Endothelial cell of hepatic sinusoid (primary cell): Measurements from ENCODE around the gene NEU1.
"Not testable (repeated sequence)": the region's sequence is repeated elsewhere in the genome, so short reads cannot be mapped to it uniquely, and the experiment has no call there.

ENCODE experiments used
- in situ Hi-C: cut with HindIII; loops from 2 replicates; pipeline ENCODE4 v1.10.0; 2017; ENCODE audit warnings: low sequenced_read_pairs

Gene NEU1

DNA sequence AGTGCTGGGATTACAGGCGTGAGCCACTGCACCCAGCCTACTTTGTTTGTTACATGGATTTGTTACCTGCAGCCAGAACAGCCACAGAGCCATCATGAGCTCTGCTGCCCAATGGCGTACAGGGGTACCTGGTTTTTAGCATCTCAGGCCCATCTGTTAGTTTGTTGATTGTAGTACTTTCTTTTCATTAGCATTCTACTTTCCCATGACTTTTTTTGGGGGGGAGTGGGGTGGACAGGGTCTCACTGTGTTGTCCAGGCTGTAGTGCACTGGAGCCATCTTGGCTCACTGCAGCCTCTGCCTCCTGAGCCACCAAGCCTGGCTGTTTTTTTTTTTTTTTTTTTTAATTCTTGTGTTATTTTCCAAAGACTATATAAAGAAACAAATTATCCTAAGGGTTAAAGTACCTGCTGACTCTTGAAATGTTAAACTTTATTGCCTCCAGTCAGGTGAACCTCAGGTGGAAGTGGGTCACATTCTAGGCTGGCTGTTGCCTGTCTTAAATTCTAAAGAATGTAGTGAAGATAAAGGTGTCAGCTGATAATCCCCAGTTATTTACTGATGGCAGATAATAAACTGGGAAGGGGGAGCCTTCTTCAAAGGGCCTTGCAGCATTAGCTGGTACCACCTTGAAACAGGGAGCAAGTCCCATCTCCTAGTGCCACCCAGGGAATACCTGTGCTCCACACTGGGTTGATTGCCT, 15.2 kb downstream of the NEU1 start:
- in situ Hi-C loops, result no loop called here

DNA sequence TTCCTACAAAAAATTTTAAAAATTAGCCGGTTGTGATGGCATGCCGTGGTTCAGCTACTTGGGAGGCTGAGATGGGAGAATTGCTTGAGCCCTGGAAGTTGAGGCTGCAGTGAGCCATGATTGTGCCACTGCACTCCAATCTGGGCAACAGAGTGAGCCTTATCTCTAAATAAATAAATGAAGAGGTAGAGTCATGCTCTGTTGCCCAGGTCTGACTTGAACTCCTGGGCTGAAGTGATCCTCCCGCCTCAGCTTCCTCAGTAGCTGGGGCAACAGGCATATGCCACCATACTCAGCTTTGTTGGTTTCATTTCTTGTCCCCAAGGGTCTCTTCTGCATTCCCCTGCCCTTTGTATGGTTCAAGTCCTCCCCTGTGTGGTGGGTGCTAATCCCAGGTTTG, 18.1 kb downstream of the NEU1 start:
- in situ Hi-C loops, result no loop called here

DNA sequence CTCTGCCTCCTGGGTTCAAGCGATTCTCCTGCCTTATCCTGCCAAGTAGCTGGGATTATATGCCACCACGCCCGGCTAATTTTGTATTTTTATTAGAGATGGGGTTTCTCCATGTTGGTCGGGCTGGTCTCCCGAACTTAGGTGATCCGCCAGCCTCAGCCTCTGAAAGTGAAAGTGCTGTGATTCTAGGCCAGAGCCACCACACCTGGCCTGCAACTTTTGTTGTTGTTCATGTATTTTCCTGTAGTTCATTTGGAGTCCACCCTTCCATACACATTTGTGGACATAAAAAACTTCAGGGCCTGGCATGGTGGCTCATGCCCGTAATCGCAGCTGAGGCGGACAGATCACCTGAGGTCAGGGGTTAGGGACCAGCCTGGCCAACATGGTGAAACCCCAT, 20.6 kb downstream of the NEU1 start:
- in situ Hi-C loops, result no loop called here

DNA sequence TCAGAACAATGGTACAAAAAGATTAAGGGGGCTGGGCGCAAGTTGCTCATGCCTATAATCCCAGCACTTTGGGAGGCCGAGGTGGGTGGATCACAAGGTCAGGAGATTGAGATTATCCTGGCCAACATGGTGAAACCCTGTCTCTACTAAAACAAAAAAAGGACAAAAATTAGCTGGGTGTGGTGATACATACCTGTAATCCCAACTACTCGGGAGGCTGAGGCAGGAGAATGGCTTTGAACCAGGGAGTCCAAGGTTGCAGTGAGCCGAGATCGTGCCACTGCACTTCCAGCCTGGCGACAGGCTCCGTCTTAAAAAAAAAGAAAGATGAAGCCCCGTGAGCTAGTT, 22.9 kb downstream of the NEU1 start:
- in situ Hi-C loops, result loop anchor here (5.0 kb wide), 2 partner anchors 97 to 192 kb away; partner anchors contain the start of gene MSH5

DNA sequence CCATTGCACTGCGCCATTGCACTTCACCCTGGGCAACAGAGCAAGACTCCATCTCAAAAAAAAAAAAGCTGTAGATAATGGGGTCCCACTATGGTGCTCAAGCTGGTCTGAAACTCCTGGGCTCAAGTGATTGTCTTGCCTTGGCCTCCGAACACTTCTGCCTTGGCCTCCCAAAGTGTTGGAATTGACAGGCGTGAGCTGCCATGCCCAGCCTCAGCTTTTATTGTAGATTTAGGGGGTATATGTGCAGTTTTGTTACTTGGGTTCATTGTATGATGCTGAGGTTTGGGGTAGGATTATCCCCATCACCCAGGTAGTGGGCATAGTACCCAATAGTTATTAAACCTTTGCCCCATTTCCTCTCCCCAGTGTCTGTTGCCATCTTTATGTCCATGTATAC, 23.7 kb downstream of the NEU1 start:
- in situ Hi-C loops, result loop anchor here (5.0 kb wide), 2 partner anchors 97 to 192 kb away; partner anchors contain the start of gene MSH5

DNA sequence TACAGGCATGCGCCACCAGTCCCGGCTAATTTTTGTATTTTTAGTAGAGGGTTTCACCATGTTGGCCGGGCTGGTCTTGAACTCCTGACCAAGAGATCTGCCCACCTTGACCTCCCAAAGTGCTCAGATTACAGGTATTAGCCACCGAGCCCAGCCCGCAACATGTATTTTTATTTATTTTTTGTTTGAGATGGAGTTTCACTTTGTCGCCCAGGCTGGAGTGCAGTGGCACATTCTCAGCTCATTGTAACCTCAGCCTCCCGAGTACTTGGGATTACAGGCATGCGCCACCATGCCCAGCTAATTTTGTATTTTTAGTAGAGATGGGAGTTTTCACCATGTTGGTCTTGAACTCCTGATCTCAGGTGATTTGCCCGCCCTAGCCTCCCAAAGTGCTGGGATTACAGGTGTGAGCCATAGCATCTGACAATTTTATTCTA, 24.5 kb downstream of the NEU1 start:
- in situ Hi-C loops, result loop anchor here (5.0 kb wide), 2 partner anchors 96 to 191 kb away; partner anchors contain the start of gene MSH5

DNA sequence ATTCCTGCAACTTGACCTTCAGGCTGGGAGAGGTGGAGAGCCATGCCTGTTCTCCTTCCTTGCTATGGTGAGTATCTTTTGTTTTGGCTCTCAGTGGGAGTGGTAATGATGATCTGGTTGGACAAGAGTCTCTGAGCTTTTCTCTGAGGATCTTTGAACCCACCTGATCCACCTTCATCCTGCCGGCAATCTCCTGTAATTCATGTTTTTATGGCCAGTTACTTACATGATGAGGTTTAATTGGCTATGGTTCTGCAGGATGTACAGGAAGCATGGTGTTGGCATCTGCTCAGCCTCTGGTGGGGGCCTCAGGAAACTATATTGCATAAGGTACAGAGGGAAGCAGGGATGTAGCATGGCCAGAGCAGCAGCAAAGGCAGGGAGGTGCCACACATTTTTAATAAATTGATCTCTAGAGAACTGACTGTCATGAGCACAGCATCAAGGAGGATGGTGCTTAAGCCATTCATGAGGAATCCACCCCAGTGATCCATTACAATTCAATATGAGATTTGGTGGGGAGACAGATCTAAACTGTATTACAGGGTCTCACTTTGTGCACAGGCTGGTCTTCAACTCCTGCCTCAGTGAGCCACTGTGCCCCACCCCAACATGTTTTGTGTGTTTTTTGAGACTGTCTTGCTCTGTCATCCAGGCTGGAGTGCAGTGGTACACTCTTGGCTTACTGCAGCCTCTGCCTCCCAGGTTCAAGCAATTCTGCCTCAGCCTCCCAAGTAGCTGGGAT, 25.1 kb downstream of the NEU1 start:
- in situ Hi-C loops, result loop anchor here (5.0 kb wide), 2 partner anchors 95 to 190 kb away; partner anchors contain the start of gene MSH5

DNA sequence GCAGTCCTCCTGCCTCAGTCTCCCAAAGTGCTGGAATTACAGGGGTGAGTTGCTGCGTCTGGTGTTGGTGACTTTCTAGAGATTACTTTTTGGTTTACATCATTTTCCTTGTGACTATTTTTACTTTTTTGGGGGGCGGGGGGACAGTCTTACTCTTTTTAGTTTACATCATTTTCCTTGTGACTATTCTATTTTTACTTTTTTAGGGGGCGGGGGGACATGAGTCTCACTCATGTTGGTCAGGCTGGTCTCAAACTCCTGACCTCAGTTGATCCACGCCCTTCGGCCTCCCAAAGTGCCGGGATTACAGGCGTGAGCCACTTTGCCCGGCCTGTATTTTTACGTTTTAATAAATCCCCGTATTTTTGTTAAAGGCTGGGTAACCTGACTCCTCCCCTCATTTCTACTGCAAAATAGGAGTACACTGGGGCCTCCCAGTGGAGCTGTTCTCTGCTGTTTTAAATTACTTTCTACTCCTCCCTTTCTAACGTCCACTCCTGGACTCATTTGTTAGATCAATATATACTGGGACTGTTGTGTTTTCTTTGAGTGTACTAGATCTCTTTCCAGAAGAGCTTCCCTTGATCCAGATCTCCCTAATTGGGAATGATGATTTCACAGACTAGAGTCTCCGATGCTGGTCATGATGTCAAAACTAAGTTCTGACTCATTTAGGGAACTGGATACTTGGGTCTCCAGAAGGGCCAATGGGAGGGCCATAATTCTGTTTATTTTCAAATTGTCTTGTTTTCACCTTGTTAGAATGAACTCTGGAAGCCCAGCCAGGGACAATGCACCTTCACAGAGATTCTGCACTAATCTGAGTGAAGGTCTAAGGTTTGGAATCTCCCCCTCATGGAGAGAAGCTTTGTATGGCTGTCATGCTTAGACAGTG, 25.9 kb downstream of the NEU1 start:
- in situ Hi-C loops, result loop anchor here (5.0 kb wide), 2 partner anchors 94 to 189 kb away; partner anchors contain the start of gene MSH5

DNA sequence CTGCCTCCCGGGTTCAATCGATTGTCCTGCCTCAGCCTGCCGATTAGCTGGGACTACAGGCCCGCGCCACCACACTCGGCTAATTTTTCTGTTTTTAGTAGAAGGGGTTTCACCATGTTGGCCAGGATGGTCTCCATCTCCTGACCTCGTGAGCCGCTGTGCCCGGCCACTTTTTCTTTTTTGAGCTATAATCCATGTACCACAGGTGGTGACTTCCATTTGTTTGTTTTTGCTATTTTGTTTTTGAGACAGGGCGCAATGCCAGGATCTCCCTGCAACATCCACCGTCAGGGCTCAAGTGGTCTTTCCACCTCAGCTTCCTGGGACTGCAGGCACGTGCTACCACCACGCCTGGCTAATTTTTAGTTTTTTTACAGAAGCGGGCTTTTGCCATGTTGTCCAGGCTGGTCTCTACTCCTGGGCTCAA, 26.6 kb downstream of the NEU1 start:
- in situ Hi-C loops, result loop anchor here (5.0 kb wide), 2 partner anchors 94 to 189 kb away; partner anchors contain the start of gene MSH5

DNA sequence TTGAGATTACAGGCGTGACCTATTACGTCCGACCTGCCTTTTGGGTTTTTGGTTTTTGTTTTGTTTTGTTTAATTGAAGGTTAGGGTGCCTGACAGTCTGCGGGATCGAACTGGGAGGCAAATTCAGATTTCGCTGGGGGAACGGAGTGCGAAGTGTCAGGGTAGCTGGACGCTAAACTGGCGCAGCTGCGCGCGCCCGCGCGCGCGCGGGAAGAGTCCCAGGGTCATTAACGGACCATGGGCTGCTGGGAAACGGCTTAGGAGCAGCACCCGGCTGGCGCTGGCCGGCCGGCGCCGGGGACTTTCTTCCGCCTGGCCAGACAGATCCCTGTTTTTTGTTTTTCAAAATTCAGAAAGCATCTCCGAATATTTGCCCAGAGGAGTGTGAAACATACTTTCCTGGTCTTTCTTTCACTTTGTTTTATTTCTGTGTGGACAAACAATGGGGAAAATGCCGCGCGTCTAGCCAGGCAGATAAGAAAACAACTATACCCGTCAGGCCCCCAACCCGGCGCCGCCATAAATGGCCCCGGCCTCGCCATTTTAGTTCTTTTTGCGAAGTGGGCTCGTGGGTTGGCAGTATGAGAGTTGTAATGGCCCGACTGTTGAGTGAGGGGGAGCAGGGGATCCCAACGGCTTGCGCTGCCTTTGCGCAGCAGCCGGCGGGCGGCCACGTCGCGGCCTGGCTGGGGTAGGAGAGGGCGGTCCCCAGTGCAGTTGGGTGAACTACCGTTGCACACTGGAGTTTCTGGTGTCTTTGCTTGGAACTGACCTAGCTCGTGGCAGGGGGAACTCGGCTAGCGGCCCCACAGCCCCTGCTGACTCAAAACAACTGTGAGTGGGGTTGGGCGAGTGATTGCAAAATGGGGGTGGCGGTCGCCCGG, 28.0 kb downstream of the NEU1 start:
- in situ Hi-C loops, result loop anchor here (5.0 kb wide), 2 partner anchors 92 to 187 kb away; partner anchors contain the start of gene MSH5

DNA sequence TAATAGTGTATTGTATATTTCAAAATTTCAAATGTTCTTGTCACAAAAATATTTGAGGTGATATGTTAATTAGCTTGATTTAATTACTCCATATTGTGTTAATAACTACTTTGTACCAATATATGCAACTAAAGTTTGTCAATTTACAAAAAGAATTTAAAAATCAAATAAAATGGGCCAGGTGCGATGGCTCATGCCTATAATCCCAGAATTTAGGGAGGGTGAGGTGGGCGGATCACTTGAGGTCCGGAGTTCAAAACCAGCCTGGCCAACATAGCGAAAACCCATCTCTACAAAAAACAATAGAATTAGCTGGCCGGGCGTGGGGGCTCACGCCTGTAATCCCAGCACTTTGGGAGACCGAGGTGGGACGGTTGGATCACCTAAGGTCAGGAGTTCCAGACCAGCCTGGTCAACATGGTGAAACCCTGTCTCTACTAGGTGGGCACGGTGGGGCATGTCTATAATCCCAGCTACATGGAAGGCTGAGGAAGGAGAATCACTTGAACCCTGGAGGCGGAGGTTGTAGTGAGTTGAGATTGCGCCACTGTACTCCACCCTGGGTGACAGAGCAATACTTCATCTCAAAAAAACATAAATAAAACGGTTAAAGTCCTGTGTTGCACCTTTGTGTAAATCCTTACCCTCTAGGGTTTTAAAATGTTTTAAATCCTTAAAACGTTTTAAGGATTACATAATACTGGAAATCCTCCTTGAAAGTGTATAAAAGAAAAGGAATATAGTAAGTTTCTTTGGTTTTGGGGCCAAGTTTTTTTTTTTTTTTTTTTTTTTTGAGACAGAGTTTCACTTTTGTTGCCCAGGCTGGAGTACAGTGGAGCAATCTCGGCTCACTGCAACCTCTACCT, 31.0 kb downstream of the NEU1 start:
- in situ Hi-C loops, result no loop called here

DNA sequence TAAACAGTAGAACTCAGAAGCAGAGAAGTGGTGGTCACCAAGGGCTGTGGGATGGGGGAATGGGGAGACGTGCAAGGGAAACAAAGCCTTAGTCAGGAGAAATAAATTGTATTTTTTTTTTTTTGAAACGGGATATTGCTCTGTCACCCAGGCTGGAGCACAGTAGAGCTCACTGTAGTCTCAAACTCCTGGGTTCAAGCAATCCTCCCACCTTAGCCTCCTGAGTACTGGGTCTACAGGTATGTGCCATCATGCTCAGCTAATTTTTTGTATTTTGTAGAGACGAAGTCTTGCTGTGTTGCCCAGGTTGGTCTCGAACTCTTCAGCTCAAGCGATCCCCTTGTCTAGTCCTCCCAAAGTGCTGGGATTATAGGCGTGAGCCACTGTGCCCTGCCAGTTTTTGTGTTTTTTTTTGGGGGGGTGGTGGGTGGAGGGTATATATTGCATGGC, 31.7 kb downstream of the NEU1 start:
- in situ Hi-C loops, result no loop called here

DNA sequence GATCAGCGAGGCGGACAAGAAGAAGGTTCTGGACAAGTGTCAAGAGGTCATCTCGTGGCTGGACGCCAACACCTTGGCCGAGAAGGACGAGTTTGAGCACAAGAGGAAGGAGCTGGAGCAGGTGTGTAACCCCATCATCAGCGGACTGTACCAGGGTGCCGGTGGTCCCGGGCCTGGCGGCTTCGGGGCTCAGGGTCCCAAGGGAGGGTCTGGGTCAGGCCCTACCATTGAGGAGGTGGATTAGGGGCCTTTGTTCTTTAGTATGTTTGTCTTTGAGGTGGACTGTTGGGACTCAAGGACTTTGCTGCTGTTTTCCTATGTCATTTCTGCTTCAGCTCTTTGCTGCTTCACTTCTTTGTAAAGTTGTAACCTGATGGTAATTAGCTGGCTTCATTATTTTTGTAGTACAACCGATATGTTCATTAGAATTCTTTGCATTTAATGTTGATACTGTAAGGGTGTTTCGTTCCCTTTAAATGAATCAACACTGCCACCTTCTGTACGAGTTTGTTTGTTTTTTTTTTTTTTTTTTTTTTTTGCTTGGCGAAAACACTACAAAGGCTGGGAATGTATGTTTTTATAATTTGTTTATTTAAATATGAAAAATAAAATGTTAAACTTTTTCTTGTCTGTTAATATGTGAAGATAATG, 32.9 kb downstream of the NEU1 start:
- in situ Hi-C loops, result no loop called here

DNA sequence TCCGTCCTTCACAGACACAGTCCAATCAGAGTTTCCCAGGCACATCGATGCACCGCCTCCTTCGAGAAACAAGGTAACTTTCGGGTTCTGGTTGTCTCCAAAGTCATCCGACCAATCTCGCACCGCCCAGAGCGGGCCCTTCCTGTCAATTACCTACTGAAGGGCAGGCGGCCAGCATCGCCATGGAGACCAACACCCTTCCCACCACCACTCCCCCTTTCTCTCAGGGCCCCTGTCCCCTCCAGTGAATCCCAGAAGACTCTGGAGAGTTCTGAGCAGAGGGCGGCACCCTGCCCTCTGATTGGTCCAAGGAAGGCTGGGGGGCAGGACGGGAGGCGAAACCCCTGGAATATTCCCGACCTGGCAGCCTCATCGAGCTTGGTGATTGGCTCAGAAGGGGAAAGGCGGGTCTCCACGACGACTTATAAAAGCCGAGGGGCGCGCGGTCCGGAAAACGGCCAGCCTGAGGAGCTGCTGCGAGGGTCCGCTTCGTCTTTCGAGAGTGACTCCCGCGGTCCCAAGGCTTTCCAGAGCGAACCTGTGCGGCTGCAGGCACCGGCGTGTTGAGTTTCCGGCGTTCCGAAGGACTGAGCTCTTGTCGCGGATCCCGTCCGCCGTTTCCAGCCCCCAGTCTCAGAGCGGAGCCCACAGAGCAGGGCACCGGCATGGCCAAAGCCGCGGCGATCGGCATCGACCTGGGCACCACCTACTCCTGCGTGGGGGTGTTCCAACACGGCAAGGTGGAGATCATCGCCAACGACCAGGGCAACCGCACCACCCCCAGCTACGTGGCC, 35.1 kb downstream of the NEU1 start, which contains the start of gene HSPA1B:
Gene HSPA1B (plus strand): TSS at position 453 of the 794 bp plus-strand sequence. CDS start 213 bp downstream, at position 666.
- in situ Hi-C loops, result no loop called here

DNA sequence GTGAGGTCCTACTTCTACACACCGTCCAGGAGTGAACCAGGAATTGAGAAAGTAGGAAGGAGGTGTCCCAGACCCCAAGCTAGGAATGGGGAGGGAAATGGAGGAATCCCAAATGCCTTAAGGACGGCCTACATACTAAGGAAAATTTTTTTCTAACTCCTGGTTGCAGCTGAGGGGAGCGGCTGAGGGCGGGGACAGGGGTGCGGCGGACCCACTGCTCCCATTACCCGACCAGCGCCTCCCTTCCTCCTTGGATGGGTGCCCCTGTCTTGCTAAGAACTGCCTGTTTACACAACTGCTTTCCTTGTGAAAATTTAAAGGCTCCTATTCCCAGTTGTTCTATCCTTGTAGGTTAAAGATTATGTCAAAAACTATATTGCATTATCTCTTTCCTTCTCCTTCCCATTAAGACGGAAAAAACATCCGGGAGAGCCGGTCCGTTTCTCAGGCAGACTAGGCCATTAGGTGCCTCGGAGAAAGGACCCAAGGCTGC, 35.8 kb downstream of the NEU1 start:
- in situ Hi-C loops, result no loop called here

DNA sequence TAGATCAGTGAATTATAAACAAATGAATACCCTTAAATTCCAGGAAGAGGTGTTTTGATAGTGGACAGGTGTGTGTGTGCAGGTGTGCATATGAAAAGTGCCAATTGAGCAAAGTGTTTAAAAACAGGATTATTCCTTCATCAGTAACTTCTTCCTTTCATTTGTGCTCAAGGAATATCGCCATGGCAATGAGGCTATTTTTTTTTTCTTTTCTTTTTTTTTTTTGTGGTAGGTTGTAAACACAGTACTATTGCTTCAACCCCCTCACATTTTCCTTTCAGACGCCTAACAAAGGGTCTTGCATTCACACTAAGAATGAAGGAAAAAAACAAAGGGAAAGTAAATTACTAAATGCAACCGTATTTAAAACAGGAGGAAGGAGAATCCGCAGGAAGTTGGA, 37.1 kb downstream of the NEU1 start:
- in situ Hi-C loops, result no loop called here

DNA sequence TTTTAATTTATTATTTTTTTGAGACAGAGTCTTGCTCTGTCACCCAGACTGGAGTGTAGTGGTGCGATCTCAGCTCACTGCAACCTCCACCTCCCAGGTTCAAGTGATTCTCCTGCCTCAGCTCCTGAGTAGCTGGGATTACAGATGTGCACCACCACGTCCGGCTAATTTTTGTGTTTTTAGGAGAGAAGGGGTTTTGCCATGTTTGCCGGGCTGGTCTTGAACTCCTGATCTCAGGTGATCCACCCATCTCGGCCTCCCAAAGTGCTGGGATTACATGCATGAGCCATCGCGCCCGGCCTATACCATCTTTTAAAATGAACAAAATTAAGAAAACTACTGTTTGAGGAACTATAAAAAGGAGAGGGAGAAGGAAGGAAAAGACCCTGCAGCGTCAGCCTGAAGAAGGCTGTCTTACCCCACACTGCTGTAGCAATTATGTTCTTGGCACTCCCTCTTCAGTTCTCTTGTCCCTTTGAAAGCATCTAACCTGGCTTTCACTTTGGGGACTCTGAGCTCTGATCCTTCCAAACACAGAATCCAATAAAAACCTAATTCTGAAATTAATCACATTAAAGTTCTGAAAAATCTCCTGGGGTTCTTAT, 38.9 kb downstream of the NEU1 start:
- in situ Hi-C loops, result not testable (repeated sequence)
